DOHH2 (cell line): ENCODE data around the gene NFYC.

Source experiments
- H3F3A ChIP-seq: fragments of 200-600 bp; sonication (generic), shearing (Covaris generic); 2 replicates; pipeline ENCODE4 v1.6.0; 2016; ENCODE audit warnings: antibody characterized with exemption, mild to moderate bottlenecking; ENCODE audit not compliant: control insufficient read depth, insufficient read depth
- H3K27ac ChIP-seq: fragments of 200-600 bp; sonication (generic); 2 replicates; pipeline ENCODE4 v1.5.1; 2014; ENCODE audit warnings: low read depth, mild to moderate bottlenecking, low read length, moderate library complexity
- H3K27me3 ChIP-seq: fragments of 200-600 bp; sonication (generic); 2 replicates; pipeline ENCODE4 v1.6.1; 2014; ENCODE audit warnings: mild to moderate bottlenecking, low read length, mixed read lengths; ENCODE audit not compliant: control insufficient read depth
- H3K36me3 ChIP-seq: fragments of 200-600 bp; sonication (generic); 2 replicates; pipeline ENCODE4 v1.6.1; 2014; ENCODE audit warnings: mild to moderate bottlenecking, low read length, moderate library complexity, mixed read lengths; ENCODE audit not compliant: control insufficient read depth
- H3K4me1 ChIP-seq: fragments of 200-600 bp; sonication (generic); 2 replicates; pipeline ENCODE4 v1.6.1; 2014; ENCODE audit warnings: mild to moderate bottlenecking, low read length, mixed read lengths; ENCODE audit not compliant: control insufficient read depth
- H3K4me2 ChIP-seq: fragments of 200-600 bp; sonication (generic); 2 replicates; pipeline ENCODE4 v1.6.0; 2014; ENCODE audit warnings: mild to moderate bottlenecking, low read length, moderate library complexity
- H3K4me3 ChIP-seq: fragments of 200-600 bp; sonication (generic); 2 replicates; pipeline ENCODE4 v1.5.1; 2014; ENCODE audit warnings: mild to moderate bottlenecking, low read length, mixed read lengths
- H3K79me2 ChIP-seq: fragments of 200-600 bp; sonication (generic); 2 replicates; pipeline ENCODE4 v1.6.1; 2014; ENCODE audit warnings: mild to moderate bottlenecking, low read length, mixed read lengths; ENCODE audit not compliant: control insufficient read depth
- H3K9me2 ChIP-seq: fragments of 200-600 bp; sonication (generic); replicated peaks from 2 replicates; pipeline ENCODE4 v1.6.1; 2014; ENCODE audit warnings: mild to moderate bottlenecking, low read length, mixed read lengths; ENCODE audit not compliant: control insufficient read depth
- H3K9me3 ChIP-seq: fragments of 200-600 bp; sonication (generic); 2 replicates; pipeline ENCODE4 v1.6.1; 2014; ENCODE audit warnings: antibody characterized with exemption, low read length, mixed read lengths; ENCODE audit not compliant: control insufficient read depth, insufficient read depth
- H4K20me1 ChIP-seq: fragments of 200-600 bp; sonication (generic); 2 replicates; pipeline ENCODE4 v1.6.0; 2014; ENCODE audit warnings: low read depth, mild to moderate bottlenecking, antibody characterized with exemption, low read length, moderate library complexity; ENCODE audit not compliant: control insufficient read depth, insufficient read depth
- CTCF ChIP-seq: fragments of 200-600 bp; sonication (generic); IDR thresholded peaks from one replicate; pipeline ENCODE4 v1.5.1; 2014; ENCODE audit warnings: antibody characterized with exemption, mild to moderate bottlenecking, low read depth, low read length; ENCODE audit not compliant: poor library complexity, severe bottlenecking
- EZH2phosphoT487 ChIP-seq: fragments of 200-600 bp; sonication (generic); IDR thresholded peaks from 2 replicates; pipeline ENCODE4 v1.6.1; 2017; ENCODE audit warnings: borderline replicate concordance, mild to moderate bottlenecking, antibody characterized with exemption, low read length, moderate library complexity, mixed read lengths

The NFYC gene

GRCh38 chr1:40715491-40716059, 24.1 kb downstream of the NFYC start:
- no peak for TF ChIP-seq CTCF
- no peak for TF ChIP-seq EZH2phosphoT487
- no peak overlapping the region for H3K4me2 ChIP-seq
- H3K79me2 ChIP-seq: peaks cover 95% of the 10 kb centered on the region

DNA sequence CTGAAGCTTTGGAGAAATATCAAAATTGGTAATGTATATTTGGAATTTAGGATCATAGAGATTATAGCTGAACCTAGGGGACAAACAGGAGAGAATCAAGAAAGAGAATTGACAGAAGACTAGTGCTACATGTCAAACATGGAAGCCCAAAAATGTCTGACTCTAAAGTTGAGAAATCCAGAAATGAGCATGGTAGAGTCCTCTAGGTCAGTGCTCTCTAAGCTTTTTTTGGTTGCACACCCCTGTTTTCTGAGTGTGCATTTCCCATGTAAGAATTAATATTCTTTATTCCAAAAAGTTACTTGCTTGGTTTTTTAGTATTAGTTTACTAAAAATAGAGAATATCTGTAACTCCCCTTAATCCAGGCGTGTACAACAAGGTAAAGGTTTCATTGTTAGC, 25.6 kb downstream of the NFYC start:
- H3K79me2 ChIP-seq: peaks cover 92% of the 10 kb centered on the region
- H3K9me3 ChIP-seq: no peaks in the 10 kb centered on the region
- H3K36me3 ChIP-seq: peaks cover 32% of the 10 kb centered on the region
- H3K9me2 ChIP-seq: no peaks in the 10 kb centered on the region
- H3K27ac ChIP-seq: no peak overlapping the region
- no peak overlapping the region for H3K4me3 ChIP-seq
- H3F3A ChIP-seq: no peaks in the 10 kb centered on the region
- H3K4me2 ChIP-seq: no peak overlapping the region
- peaks cover 18% of the 10 kb centered on the region for H3K4me1 ChIP-seq
- no peak for TF ChIP-seq EZH2phosphoT487
- TF ChIP-seq CTCF: no peak
- H4K20me1 ChIP-seq: peaks cover 3% of the 10 kb centered on the region; the same call in 1 of the 2 replicates
- H3K27me3 ChIP-seq: no peaks in the 10 kb centered on the region

More at GRCh38 chr1:40715491-40716059, 24.1 kb downstream of the NFYC start:
- H3K9me2 ChIP-seq: no peaks in the 10 kb centered on the region
- peaks cover 28% of the 10 kb centered on the region for H3K36me3 ChIP-seq
- no peaks in the 10 kb centered on the region for H3K27me3 ChIP-seq
- no peaks in the 10 kb centered on the region for H3K9me3 ChIP-seq
- no peak overlapping the region for H3K27ac ChIP-seq
- H3K4me3 ChIP-seq: no peak overlapping the region
- H3K4me1 ChIP-seq: peaks cover 33% of the 10 kb centered on the region
- H4K20me1 ChIP-seq: peaks cover 3% of the 10 kb centered on the region; the same call in 1 of the 2 replicates
- H3F3A ChIP-seq: no peaks in the 10 kb centered on the region

DNA sequence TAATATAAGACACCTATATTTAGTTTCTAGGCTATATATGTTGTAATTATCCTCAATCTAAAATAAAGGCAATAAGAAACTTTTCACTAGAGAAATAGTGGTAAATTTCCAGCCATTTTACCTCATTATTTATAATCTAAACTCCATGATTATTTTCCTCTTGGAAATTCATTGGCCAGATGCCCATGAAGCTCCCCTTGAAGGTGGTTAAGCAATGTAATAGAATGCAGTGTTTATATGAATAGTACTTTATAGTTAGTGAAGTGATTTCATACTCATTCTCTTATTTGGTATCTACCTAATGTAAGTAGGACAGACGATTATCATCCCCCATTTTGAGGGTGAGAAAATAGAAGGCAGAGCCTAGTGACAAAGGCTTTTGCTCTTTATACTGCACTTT, 26.5 kb downstream of the NFYC start:
- Histone ChIP-seq H3K4me2 (no peak overlapping the region), H3K4me1 (peaks cover 10% of the 10 kb centered on the region), H3K9me2 (no peaks in the 10 kb centered on the region), H3K4me3 (no peak overlapping the region), H3K27ac (no peak overlapping the region), H3K36me3 (peaks cover 31% of the 10 kb centered on the region), H3K79me2 (peaks cover 90% of the 10 kb centered on the region), H3K27me3 (no peaks in the 10 kb centered on the region), H4K20me1 (peaks cover 3% of the 10 kb centered on the region; the same call in 1 of the 2 replicates), H3F3A (no peaks in the 10 kb centered on the region), H3K9me3 (no peaks in the 10 kb centered on the region)
- TF ChIP-seq EZH2phosphoT487: no peak

DNA sequence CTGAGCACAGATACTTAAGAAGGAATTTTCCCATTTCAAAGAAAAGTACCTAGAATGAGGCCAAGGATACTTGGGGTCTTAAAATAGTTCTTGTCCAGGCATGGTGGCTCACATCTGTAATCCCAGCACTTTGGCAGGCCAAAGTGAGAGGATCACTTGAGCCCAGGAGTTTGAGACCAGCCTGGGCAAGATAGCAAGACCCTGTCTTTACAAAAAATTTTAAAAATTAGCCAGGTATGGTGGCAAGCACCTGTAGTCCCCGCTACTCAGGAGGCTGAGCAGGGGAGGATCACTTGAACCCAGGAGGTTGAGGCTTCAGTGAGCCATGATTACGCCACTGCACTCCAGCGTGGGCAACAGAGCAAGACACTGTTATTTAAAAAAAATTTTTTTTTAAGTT, 29.0 kb downstream of the NFYC start:
- Histone ChIP-seq H3K79me2 (peaks cover 91% of the 10 kb centered on the region), H3F3A (no peaks in the 10 kb centered on the region)

More for the DNA sequence above, 29.0 kb downstream of the NFYC start:
- Histone ChIP-seq H3K27me3 (no peaks in the 10 kb centered on the region), H3K36me3 (peaks cover 36% of the 10 kb centered on the region), H3K27ac (no peak overlapping the region), H4K20me1 (peaks cover 8% of the 10 kb centered on the region; the same call in 1 of the 2 replicates), H3K9me3 (no peaks in the 10 kb centered on the region), H3K9me2 (no peaks in the 10 kb centered on the region), H3K4me2 (no peak overlapping the region), H3K4me3 (no peak overlapping the region), H3K4me1 (no peaks in the 10 kb centered on the region)
- TF ChIP-seq CTCF: no peak
- TF ChIP-seq EZH2phosphoT487: no peak
